Upper lobe of left lung (tissue), 6 donors: ENCODE results near the gene SNX30. TPM values are rescaled to one million over a fixed set of nuclear protein-coding genes. Genes with fewer than 3 reads are reported as not detected.

Source experiments
- ATAC-seq, 2 donors: fragments of 200-7000 bp; cut with Tn5 transposase; one replicate each; pipeline ENCODE4 v1.9.1; 2022; ENCODE audit warnings: mild to moderate bottlenecking in 2 of 2, moderate library complexity in 2 of 2; ENCODE audit not compliant: low FRiP score in 2 of 2
- DNase-seq, 2 donors: peaks; one replicate each; pipeline ENCODE4 v3.0.0-alpha.2; 2019 to 2020
- H3K27ac ChIP-seq, 4 donors: fragments of 200-600 bp; sonication (generic); one replicate each; pipeline ENCODE4 v1.5.1; 2016 to 2019
- H3K27me3 ChIP-seq, 4 donors: fragments of 200-600 bp; sonication (generic); one replicate each; pipeline ENCODE4 v1.5.1; 2017 to 2019
- H3K36me3 ChIP-seq, 4 donors: fragments of 200-600 bp; sonication (generic); one replicate each; pipeline ENCODE4 v1.5.1; 2016 to 2019
- H3K4me1 ChIP-seq, 4 donors: fragments of 200-600 bp; sonication (generic); one replicate each; pipeline ENCODE4 v1.5.1; 2018 to 2019
- H3K4me3 ChIP-seq, 4 donors: fragments of 200-600 bp; sonication (generic); one replicate each; pipeline ENCODE4 v1.5.1; 2017 to 2019; ENCODE audit warnings: mild to moderate bottlenecking in 2 of 4, moderate library complexity in 1 of 4
- H3K9me3 ChIP-seq, 4 donors: fragments of 200-600 bp; sonication (generic); one replicate each; pipeline ENCODE4 v1.5.1; 2018 to 2019
- EP300 ChIP-seq, 4 donors: sonication (generic); formaldehyde crosslinking; IDR thresholded peaks; one replicate each; pipeline ENCODE4 v1.5.1; 2017; ENCODE audit warnings: antibody characterized with exemption in 4 of 4, control low read depth in 2 of 4
- POLR2A ChIP-seq, 4 donors: fragments of 450-650 bp; IDR thresholded peaks; one replicate each; pipeline ENCODE4 v1.5.1; 2016 to 2017; ENCODE audit warnings: antibody characterized with exemption in 4 of 4, mild to moderate bottlenecking in 2 of 4
- POLR2AphosphoS5 ChIP-seq, 2 donors: sonication (generic); formaldehyde crosslinking; IDR thresholded peaks; one replicate each; pipeline ENCODE4 v1.5.1; 2017; ENCODE audit warnings: antibody characterized with exemption in 2 of 2
- WGBS, 2 donors: methylation state at CpG; one replicate each; pipeline ENCODE4 v1.1.5; 2017 to 2018; 5-methylcytosine and 5-hydroxymethylcytosine counted together
- total RNA-seq, 6 donors: library from RNA; depleted of rRNA in 4 of 6; stranded (reverse); fragments of >200 nt in 4 of 6; gene quantifications; one replicate each; pipeline versions ENCODE4 v1.1.0 to v1.2.1, GENCODE V29; 2016 to 2021
- TF ChIP-seq, protein P1 (sequence below), 6 experiments: fragments of 450-650 bp in 4 of 6; fragments of 200-600 bp in 2 of 6; sonication (generic) in 2 of 6; IDR thresholded peaks; one replicate each; pipeline ENCODE4 v1.5.1; 2016 to 2019; ENCODE audit warnings: antibody characterized with exemption in 6 of 6
- donor health status: DM: no; HTN: no; CAD: no; lungs with moderate emphysema.
- donor health status: DM: no; HTN: yes; CAD: no; lungs with severe emphysema.

The SNX30 gene
- total RNA-seq, 6 donors from 2014 or later, result 46.9 to 80.1 (median 72.2) TPM

DNA sequence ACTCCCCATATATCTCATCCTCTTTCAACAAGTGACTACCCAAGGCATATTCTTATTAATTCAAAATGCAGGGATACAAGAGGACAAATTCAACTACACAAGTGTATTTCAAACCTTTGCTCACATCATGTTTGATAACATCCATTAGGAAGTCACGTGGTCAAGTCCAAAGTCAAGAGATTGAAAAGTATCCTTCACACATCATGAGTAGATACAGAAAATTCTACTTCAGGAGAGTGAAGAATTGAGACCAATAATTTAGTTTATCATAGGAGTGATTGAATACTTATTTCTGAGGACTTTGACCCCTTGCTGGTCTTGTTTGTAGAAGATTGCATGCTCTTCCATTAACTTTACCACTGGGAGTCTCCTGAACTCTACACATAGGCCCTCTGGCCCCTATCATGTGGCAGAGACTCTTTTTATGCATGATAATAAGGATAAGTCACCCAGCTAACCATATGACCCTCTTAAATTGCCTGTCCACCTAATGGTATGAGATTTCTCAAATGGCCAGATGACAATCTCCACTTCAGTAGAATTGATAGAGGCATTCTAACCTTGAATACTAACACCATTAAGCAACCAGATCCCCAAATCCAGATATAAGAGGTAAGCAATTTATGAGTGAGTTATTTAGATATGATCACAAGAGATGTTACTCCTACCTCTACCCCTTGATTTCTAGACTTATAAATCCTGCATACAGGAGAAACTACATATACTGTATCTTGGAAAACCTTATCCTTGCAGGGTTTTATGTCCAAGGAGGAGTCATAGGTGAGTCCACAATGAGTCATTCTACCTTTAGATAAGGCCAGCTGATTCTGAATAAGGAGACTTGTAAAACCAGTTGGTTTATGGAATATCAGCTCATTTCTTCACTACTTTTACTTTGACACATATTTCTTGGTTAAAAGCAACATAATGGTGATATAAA, 166.8 kb downstream of the SNX30 start:
- 58 to 83% methylated on average over 1 of the region's 1 CpG for WGBS, 2 donors
- TF ChIP-seq, protein P1, sequence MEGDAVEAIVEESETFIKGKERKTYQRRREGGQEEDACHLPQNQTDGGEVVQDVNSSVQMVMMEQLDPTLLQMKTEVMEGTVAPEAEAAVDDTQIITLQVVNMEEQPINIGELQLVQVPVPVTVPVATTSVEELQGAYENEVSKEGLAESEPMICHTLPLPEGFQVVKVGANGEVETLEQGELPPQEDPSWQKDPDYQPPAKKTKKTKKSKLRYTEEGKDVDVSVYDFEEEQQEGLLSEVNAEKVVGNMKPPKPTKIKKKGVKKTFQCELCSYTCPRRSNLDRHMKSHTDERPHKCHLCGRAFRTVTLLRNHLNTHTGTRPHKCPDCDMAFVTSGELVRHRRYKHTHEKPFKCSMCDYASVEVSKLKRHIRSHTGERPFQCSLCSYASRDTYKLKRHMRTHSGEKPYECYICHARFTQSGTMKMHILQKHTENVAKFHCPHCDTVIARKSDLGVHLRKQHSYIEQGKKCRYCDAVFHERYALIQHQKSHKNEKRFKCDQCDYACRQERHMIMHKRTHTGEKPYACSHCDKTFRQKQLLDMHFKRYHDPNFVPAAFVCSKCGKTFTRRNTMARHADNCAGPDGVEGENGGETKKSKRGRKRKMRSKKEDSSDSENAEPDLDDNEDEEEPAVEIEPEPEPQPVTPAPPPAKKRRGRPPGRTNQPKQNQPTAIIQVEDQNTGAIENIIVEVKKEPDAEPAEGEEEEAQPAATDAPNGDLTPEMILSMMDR (IDR thresholded peaks at IDR 0.05), result no peak
- TF ChIP-seq POLR2AphosphoS5 (IDR thresholded peaks at IDR 0.05) (no peak), EP300 (IDR thresholded peaks at IDR 0.05) (no peak), POLR2A (IDR thresholded peaks at IDR 0.05) (no peak)
- ATAC-seq, result no peak

DNA sequence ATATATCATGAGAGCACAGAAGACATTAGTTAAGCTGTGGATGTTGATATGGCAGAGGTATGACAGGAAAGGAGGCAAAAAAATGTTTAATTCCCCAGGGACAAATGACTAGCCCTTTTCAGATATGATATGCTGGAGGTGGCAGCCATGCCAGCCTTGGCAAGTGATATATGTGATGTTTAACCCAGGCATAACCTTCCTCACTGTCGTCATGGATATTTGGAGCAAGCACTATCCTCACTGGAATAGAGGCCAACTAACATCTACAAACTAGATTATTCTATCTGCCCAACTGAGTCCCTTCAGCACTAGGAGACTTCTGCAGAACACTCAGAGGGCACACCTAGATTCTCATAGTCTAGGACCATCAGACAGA, 167.4 kb downstream of the SNX30 start:
- no peak overlapping the region for H3K4me3 ChIP-seq
- no peaks in the 10 kb centered on the region for H3K27me3 ChIP-seq
- no peaks in the 10 kb centered on the region for H3K9me3 ChIP-seq
- H3K36me3 ChIP-seq, result no peaks in the 10 kb centered on the region
- DNase-seq (no peak), ATAC-seq (no peak)
- no peak overlapping the region for H3K27ac ChIP-seq
- no peaks in the 10 kb centered on the region for H3K4me1 ChIP-seq
- 70 to 82% methylated on average over 1 of the region's 1 CpG for WGBS, 2 donors
- TF ChIP-seq, protein P1 (IDR thresholded peaks at IDR 0.05), result no peak
- TF ChIP-seq POLR2A (IDR thresholded peaks at IDR 0.05), result no peak
- no peak for TF ChIP-seq POLR2AphosphoS5 (IDR thresholded peaks at IDR 0.05)
- TF ChIP-seq EP300 (IDR thresholded peaks at IDR 0.05), result no peak

More for the DNA sequence above, 166.8 kb downstream of the SNX30 start:
- H3K9me3 ChIP-seq, result no peaks in the 10 kb centered on the region
- H3K4me1 ChIP-seq, result no peaks in the 10 kb centered on the region
- H3K27me3 ChIP-seq, result no peaks in the 10 kb centered on the region
- DNase-seq, result no peak
- H3K4me3 ChIP-seq, result no peak overlapping the region
- H3K36me3 ChIP-seq, result no peaks in the 10 kb centered on the region
- H3K27ac ChIP-seq, result no peak overlapping the region

DNA sequence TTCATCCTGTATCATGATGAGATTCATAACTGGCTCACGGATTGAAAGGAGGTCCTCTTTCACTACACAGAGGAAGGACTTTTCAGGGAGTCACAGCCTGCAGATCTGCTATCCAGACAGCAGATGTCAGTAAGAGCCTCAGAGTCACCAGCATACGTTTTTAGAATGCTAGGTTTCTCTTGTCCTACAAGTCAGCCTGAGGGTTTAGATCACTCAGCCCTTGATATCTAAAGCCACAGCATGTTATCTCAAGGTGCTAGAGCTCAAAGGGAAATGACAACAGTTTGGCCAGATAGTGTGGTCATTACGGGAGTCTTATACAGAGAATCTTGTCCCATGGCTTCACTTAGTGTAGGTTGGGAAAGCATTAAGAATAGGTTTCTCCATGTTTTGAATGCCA, 171.0 kb downstream of the SNX30 start:
- Histone ChIP-seq H3K27me3 (no peaks in the 10 kb centered on the region), H3K36me3 (no peaks in the 10 kb centered on the region), H3K27ac (no peak overlapping the region), H3K4me3 (no peak overlapping the region), H3K4me1 (no peaks in the 10 kb centered on the region), H3K9me3 (no peaks in the 10 kb centered on the region)
- DNase-seq (no peak), ATAC-seq (peak in 1 of 2 donors; percentile 74)
- TF ChIP-seq, protein P1 (IDR thresholded peaks at IDR 0.05), result peak in 4 of 6 experiments; percentile 7 to 34 (median 28)
- no peak for TF ChIP-seq EP300 (IDR thresholded peaks at IDR 0.05)
- WGBS, 2 donors, result 41 to 47% methylated on average over 3 of the region's 3 CpGs

Other genes with a start within 250 kb of the SNX30 start
- gene INIP, start 32.6 kb upstream of the SNX30 start, total RNA-seq, result 10 to 100 TPM in 5 of 6 donors, 1 to 10 TPM in 1; 6.1 to 35.6 (median 19.3) TPM
- 10 to 100 TPM in 5 of 6 donors, 1 to 10 TPM in 1; 9.1 to 23.6 (median 14.8) TPM for gene SLC46A2, start 140.1 kb downstream of the SNX30 start, total RNA-seq